ENCODE data around the gene COPZ1. TPM values are rescaled to one million over a fixed set of nuclear protein-coding genes. Genes with fewer than 3 reads are reported as not detected.

COPZ1 gene
- total and polyA plus RNA-seq, 9 of the 15 experiments (the other 6 are each of a cell fraction or from before 2014, with no cell fraction given), result 137 to 487 (median 233) TPM

DNA sequence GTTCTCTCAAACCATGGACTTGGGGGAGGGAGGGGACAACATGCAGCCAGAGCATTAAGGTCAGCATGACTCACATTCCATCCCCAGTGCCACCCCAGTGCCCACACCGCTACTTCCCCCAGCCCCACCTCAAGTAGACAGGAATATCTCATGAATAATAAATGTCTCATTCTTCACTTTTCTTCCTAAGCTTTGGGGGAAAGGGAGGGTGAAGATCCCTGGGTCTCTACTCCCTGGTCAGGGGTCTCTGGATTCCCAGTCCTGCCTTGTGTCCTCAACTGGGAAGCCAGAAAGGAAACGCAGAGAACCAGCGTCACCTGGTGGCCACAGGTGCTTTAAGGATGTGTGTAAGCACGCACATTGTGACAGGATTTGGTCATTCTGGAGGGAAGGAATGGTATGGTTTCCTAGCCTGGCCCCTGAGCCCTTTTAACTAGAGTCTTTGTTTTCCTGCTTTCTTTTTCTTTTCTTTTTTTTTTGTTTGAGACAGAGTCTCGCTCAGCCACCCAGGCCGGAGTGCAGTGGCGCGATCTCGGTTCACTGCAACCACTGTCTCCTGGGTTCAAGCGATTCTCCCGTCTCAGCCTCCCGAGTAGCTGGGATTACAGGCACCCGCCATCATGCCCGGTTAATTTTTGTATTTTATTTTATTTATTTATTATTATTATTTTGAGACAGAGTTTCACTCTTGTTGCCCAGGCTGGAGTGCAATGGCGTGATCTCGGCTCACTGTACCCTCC is 36.0 kb downstream of the COPZ1 start (continued):
- TF ChIP-seq MYBL2 (IDR thresholded peaks at IDR 0.05; ENCODE audit: low read depth), result no peak
- no peak for TF ChIP-seq MYBL2 (CRISPR knock-in tag; IDR thresholded peaks at IDR 0.05; ENCODE audit: borderline replicate concordance)
- no peak for TF ChIP-seq TFAM (CRISPR knock-in tag; conservative IDR thresholded peaks at IDR 0.05)
- peak; percentile 96 to 100 for TF ChIP-seq RAD21 (CRISPR knock-in tag; conservative IDR thresholded peaks at IDR 0.05 in 1 of 2, IDR thresholded peaks at IDR 0.05 in 1 of 2)
- TF ChIP-seq ZNF23 (CRISPR knock-in tag; IDR thresholded peaks at IDR 0.05), result no peak
- TF ChIP-seq POLR2A (conservative IDR thresholded peaks at IDR 0.05), result no peak
- TF ChIP-seq HDAC8 (tag; IDR thresholded peaks at IDR 0.05), result no peak
- TF ChIP-seq PHTF2 (CRISPR knock-in tag; IDR thresholded peaks at IDR 0.05), result no peak
- TF ChIP-seq SP1 (CRISPR knock-in tag; IDR thresholded peaks at IDR 0.05), result 0 out of 2 replicates have a peak, but pooled peaks have one; percentile 54
- no peak for TF ChIP-seq NFIX (CRISPR knock-in tag; IDR thresholded peaks at IDR 0.05; ENCODE audit: low read depth)
- TF ChIP-seq, protein P1, sequence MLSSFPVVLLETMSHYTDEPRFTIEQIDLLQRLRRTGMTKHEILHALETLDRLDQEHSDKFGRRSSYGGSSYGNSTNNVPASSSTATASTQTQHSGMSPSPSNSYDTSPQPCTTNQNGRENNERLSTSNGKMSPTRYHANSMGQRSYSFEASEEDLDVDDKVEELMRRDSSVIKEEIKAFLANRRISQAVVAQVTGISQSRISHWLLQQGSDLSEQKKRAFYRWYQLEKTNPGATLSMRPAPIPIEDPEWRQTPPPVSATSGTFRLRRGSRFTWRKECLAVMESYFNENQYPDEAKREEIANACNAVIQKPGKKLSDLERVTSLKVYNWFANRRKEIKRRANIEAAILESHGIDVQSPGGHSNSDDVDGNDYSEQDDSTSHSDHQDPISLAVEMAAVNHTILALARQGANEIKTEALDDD (IDR thresholded peaks at IDR 0.05), result no peak; the same call in 1 of the 2 replicates
- no peak for TF ChIP-seq EHMT2 (IDR thresholded peaks at IDR 0.05)
- no peak for TF ChIP-seq NONO (IDR thresholded peaks at IDR 0.05; ENCODE audit: low read depth in 2 of 2, low read length in 1 of 2)
- TF ChIP-seq ZNF140 (CRISPR knock-in tag; IDR thresholded peaks at IDR 0.05), result no peak
- no peak for TF ChIP-seq MECOM (CRISPR knock-in tag; IDR thresholded peaks at IDR 0.05)
- TF ChIP-seq, protein P2, sequence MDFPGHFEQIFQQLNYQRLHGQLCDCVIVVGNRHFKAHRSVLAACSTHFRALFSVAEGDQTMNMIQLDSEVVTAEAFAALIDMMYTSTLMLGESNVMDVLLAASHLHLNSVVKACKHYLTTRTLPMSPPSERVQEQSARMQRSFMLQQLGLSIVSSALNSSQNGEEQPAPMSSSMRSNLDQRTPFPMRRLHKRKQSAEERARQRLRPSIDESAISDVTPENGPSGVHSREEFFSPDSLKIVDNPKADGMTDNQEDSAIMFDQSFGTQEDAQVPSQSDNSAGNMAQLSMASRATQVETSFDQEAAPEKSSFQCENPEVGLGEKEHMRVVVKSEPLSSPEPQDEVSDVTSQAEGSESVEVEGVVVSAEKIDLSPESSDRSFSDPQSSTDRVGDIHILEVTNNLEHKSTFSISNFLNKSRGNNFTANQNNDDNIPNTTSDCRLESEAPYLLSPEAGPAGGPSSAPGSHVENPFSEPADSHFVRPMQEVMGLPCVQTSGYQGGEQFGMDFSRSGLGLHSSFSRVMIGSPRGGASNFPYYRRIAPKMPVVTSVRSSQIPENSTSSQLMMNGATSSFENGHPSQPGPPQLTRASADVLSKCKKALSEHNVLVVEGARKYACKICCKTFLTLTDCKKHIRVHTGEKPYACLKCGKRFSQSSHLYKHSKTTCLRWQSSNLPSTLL (IDR thresholded peaks at IDR 0.05), result no peak
- no peak for TF ChIP-seq FOXP1 (CRISPR knock-in tag; IDR thresholded peaks at IDR 0.05)
- no peak for TF ChIP-seq GTF2E2 (tag; IDR thresholded peaks at IDR 0.05)
- no peak for TF ChIP-seq CSDE1 (IDR thresholded peaks at IDR 0.05)
- TF ChIP-seq, protein P3, sequence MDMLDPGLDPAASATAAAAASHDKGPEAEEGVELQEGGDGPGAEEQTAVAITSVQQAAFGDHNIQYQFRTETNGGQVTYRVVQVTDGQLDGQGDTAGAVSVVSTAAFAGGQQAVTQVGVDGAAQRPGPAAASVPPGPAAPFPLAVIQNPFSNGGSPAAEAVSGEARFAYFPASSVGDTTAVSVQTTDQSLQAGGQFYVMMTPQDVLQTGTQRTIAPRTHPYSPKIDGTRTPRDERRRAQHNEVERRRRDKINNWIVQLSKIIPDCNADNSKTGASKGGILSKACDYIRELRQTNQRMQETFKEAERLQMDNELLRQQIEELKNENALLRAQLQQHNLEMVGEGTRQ (CRISPR knock-in tag; IDR thresholded peaks at IDR 0.05), result no peak
- TF ChIP-seq NEUROD1 (IDR thresholded peaks at IDR 0.05; ENCODE audit: borderline replicate concordance, low read depth, low read length, partially characterized antibody), result no peak
- no peak for TF ChIP-seq ZNF707 (CRISPR knock-in tag; conservative IDR thresholded peaks at IDR 0.05)
- TF ChIP-seq SMARCB1 (IDR thresholded peaks at IDR 0.05; ENCODE audit: insufficient read length, low read depth), result no peak
- TF ChIP-seq EP400 (IDR thresholded peaks at IDR 0.05), result peak; percentile 43; the same call in 1 of the 2 replicates
- TF ChIP-seq RCOR1 (IDR thresholded peaks at IDR 0.05; ENCODE audit: borderline replicate concordance in 1 of 2, low read depth in 2 of 2, low read length in 2 of 2), result peak in 1 of 2 experiments; percentile 61; a peak in 2 of 4 replicates
- TF ChIP-seq SIN3B (IDR thresholded peaks at IDR 0.05; ENCODE audit: low read depth), result no peak
- no peak for TF ChIP-seq ZSCAN29 (IDR thresholded peaks at IDR 0.05)
- no peak for TF ChIP-seq BCL6 (CRISPR knock-in tag; IDR thresholded peaks at IDR 0.05)
- TF ChIP-seq CREBBP (IDR thresholded peaks at IDR 0.05; ENCODE audit: low read depth, low read length), result no peak
